ENCODE measurements around the gene CLTCL1.
"Not testable (repeated sequence)": the region's sequence is repeated elsewhere in the genome, so short reads cannot be mapped to it uniquely, and the experiment has no call there.

GRCh38 chr22:19202799-19203186, 88.7 kb downstream of the CLTCL1 start:
- TF ChIP-seq CTCF (IDR thresholded peaks at IDR 0.05 in 2 of 3, conservative IDR thresholded peaks at IDR 0.05 in 1 of 3; ENCODE audit: borderline replicate concordance in 1 of 3, insufficient read depth in 1 of 3, low read depth in 2 of 3, low read length in 2 of 3); CEBPB (IDR thresholded peaks at IDR 0.05; ENCODE audit: low read depth); REST (IDR thresholded peaks at IDR 0.05; ENCODE audit: low read depth); POLR2A (IDR thresholded peaks at IDR 0.05; ENCODE audit: borderline replicate concordance, extremely low read depth, insufficient read depth, insufficient read length); EZH2phosphoT487 (IDR thresholded peaks at IDR 0.05; ENCODE audit: borderline replicate concordance); POLR2AphosphoS5 (IDR thresholded peaks at IDR 0.05; ENCODE audit: low read depth, low read length); ZNF274 (IDR thresholded peaks at IDR 0.05; ENCODE audit: low read depth, low read length); FOSL1 (IDR thresholded peaks at IDR 0.05; ENCODE audit: low read depth); SIN3A (IDR thresholded peaks at IDR 0.05; ENCODE audit: low read depth); ATF3 (IDR thresholded peaks at IDR 0.05); EZH2 (IDR thresholded peaks at IDR 0.05); MAX (IDR thresholded peaks at IDR 0.05): not testable (repeated sequence)
